ENCODE measurements around the gene RAB44.

DNA sequence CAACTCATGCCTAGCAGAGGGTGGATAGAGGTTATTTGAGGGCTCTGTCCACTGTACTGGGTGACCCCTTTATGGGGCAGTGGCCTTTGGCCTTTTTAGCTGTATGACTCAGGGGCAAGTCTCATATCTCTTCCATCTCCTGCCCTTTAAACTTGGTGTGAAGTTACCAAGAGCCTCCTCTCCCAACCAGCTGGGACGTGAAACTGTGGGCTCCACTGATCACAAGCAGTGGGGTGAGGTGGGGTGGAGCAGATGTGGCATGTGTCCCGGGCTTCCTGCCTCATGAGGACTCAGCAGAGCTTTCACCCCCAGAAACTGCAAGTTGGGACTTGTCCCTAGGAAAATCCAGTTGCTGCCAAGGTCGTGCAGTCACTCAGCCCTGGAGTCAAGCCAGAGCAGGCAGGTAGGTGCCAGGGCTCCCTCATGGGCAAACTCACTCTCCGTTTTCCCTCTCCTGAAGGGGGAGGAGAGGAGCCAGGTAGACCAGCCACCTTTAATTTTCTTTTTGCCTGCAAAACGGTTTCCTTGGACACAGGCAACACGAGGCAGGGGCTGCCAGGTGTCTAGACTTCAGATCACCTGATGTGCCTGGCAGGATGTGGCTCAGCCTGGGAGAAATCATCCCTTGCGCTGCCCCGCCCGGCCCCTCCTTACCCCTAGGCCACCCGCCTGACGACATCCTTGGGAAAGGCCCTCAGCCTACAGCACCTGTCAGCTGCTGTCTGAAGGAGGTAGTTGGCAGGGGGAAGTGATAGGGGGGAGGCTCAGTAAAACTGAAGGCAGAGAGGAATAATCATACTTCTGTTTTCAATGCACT, 15.1 kb upstream of the RAB44 start:
- TF ChIP-seq EZH2 (IDR thresholded peaks at IDR 0.05; ENCODE audit: borderline replicate concordance, low read length): no peak
- TF ChIP-seq, protein P1, sequence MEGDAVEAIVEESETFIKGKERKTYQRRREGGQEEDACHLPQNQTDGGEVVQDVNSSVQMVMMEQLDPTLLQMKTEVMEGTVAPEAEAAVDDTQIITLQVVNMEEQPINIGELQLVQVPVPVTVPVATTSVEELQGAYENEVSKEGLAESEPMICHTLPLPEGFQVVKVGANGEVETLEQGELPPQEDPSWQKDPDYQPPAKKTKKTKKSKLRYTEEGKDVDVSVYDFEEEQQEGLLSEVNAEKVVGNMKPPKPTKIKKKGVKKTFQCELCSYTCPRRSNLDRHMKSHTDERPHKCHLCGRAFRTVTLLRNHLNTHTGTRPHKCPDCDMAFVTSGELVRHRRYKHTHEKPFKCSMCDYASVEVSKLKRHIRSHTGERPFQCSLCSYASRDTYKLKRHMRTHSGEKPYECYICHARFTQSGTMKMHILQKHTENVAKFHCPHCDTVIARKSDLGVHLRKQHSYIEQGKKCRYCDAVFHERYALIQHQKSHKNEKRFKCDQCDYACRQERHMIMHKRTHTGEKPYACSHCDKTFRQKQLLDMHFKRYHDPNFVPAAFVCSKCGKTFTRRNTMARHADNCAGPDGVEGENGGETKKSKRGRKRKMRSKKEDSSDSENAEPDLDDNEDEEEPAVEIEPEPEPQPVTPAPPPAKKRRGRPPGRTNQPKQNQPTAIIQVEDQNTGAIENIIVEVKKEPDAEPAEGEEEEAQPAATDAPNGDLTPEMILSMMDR (conservative IDR thresholded peaks at IDR 0.05 in 1 of 2, IDR thresholded peaks at IDR 0.05 in 1 of 2; ENCODE audit: extremely low read depth in 1 of 2, insufficient read depth in 1 of 2, low read depth in 1 of 2, low read length in 2 of 2): peak in 1 of 2 donors; percentile 8

Measured in mammary epithelial cell (primary cell).